NT2/D1 (cell line): ENCODE data around the gene C11orf42.

Experiments used
- DNase-seq: peaks from one replicate; pipeline ENCODE4 v3.0.0-alpha.2; 2011; ENCODE audit warnings: low read depth, low spot score
- H3K27me3 ChIP-seq: 2 replicates; pipeline ENCODE4 v1.6.0; 2011; ENCODE audit warnings: mild to moderate bottlenecking; ENCODE audit not compliant: insufficient read length, insufficient read depth
- H3K36me3 ChIP-seq: 2 replicates; pipeline ENCODE4 v1.6.1; 2011; ENCODE audit warnings: mild to moderate bottlenecking, low read length, mixed read lengths; ENCODE audit not compliant: insufficient read depth, insufficient read length
- H3K4me1 ChIP-seq: 2 replicates; pipeline ENCODE4 v1.5.1; 2011; ENCODE audit not compliant: insufficient read depth, insufficient read length
- H3K4me3 ChIP-seq: 2 replicates; pipeline ENCODE4 v1.5.1; 2011; ENCODE audit warnings: low read depth; ENCODE audit not compliant: insufficient read length
- H3K9ac ChIP-seq: 2 replicates; pipeline ENCODE4 v1.6.0; 2011; ENCODE audit warnings: low read depth; ENCODE audit not compliant: insufficient read length
- H3K9me3 ChIP-seq: 2 replicates; pipeline ENCODE4 v1.5.1; 2011; ENCODE audit warnings: mild to moderate bottlenecking, low read length; ENCODE audit not compliant: insufficient read depth
- SUZ12 ChIP-seq: IDR thresholded peaks from 2 replicates; pipeline ENCODE4 v1.6.1; 2011; ENCODE audit not compliant: insufficient read length, insufficient read depth; ENCODE audit errors: extremely low read depth
- YY1 ChIP-seq: IDR thresholded peaks from 2 replicates; pipeline ENCODE4 v1.6.1; 2011; ENCODE audit not compliant: insufficient read length, insufficient read depth
- ZNF274 ChIP-seq: IDR thresholded peaks from 2 replicates; pipeline ENCODE4 v1.6.1; 2011; ENCODE audit warnings: mild to moderate bottlenecking, low read depth, low read length

Gene C11orf42

DNA sequence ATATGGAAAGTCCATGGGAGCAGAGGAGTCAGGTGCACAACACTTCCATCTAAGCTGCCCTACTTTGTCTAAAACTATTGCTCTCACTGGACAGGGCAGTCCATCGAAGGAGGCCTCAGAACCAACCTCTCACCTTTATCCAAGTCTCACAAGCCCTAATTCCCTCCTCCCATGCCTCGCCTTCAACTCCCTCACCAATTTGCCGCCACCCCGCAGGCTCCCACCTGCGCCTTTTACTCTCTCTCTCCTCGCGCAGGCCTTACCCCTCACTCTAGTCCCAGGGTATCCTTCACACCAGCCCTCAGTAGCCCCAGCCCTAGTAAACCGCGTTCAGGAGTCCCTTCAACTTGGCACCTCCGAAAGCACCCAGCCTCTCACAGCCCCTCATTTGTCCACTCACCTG is 28.6 kb downstream of the C11orf42 start:
- peak overlapping the region; percentile 96 for H3K9ac ChIP-seq
- H3K36me3 ChIP-seq = peaks cover 5% of the 10 kb centered on the region
- no peaks in the 10 kb centered on the region for H3K9me3 ChIP-seq
- no peak for DNase-seq
- H3K4me3 ChIP-seq = peak overlapping the region; percentile 94
- no peak for TF ChIP-seq SUZ12
- no peak for TF ChIP-seq ZNF274
- TF ChIP-seq YY1 = no peak
- no peaks in the 10 kb centered on the region for H3K27me3 ChIP-seq
- H3K4me1 ChIP-seq = peaks cover 4% of the 10 kb centered on the region

DNA sequence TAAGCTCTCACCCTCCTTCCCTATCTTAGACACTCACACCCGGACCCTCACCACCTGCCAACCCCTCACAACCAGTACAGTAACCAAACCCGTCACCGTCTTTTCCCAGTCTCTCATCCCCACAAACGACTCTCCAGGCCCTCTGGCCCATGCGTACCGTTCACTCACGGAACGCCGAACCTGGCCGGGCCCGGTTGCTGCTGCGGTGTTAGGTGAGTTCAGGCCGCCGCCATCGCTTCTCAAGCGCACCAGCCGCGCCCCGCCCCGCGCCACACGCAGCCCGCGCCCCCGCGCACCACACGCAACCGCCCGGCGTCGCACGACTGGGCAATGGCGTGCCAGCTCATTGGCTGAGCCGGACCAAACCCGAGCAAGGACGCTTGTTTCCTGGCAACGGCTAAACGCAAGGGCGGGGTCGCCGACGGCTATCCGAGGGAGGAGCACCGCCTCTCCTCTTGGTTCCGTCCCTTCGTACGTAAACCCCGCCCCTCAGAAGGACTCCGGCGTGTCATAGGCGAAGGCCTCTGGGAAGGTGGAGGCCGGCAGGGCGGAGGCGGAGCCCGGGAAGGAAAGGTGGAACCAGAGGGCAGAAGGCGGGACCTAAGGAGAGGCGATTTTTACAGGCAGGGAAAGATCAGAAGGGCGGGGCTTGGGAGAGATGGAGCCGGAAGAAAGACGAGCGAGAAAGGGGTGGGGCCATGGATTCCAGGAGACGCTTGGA is 29.2 kb downstream of the C11orf42 start, which contains the start of gene FHIP1B:
FHIP1B (minus strand) TSS at position 250 of the 721 bp plus-strand sequence. CDS start 10,120 bp downstream, outside the sequence.
- Histone ChIP-seq H3K9me3 (no peaks in the 10 kb centered on the region), H3K9ac (peak within 1 kb of the TSS; percentile 96), H3K27me3 (no peaks in the 10 kb centered on the region), H3K4me1 (peaks cover 4% of the 10 kb centered on the region), H3K4me3 (peak within 1 kb of the TSS; percentile 94), H3K36me3 (peaks cover 5% of the 10 kb centered on the region)
- DNase-seq = peak; percentile 100
- peak; percentile 40 for TF ChIP-seq YY1
- TF ChIP-seq SUZ12 = no peak

DNA sequence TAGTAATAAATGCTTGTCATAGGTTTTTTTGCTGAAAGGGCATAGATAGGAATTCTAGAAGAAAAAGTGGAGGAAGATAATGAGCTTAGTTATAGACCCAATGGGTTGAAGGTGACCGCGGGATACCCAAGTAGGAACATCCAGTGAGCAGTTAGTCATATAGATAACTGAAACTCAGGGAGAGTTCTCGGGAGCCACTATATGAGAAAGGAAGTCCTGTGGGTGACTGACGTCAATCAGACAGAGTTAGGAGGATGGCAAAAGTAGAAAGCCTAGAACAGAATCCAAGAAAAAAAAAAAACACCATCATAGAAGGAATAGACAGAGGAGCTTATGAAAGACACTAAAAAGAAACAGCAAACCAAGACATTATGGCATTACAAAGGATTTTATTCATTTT is 31.9 kb downstream of the C11orf42 start:
- H3K9me3 ChIP-seq = no peaks in the 10 kb centered on the region
- H3K9ac ChIP-seq = no peak overlapping the region
- no peaks in the 10 kb centered on the region for H3K36me3 ChIP-seq
- H3K4me3 ChIP-seq = no peak overlapping the region
- TF ChIP-seq ZNF274 = no peak
- TF ChIP-seq YY1 = no peak
- TF ChIP-seq SUZ12 = no peak
- DNase-seq = no peak
- H3K27me3 ChIP-seq = no peaks in the 10 kb centered on the region
- peaks cover 4% of the 10 kb centered on the region for H3K4me1 ChIP-seq

DNA sequence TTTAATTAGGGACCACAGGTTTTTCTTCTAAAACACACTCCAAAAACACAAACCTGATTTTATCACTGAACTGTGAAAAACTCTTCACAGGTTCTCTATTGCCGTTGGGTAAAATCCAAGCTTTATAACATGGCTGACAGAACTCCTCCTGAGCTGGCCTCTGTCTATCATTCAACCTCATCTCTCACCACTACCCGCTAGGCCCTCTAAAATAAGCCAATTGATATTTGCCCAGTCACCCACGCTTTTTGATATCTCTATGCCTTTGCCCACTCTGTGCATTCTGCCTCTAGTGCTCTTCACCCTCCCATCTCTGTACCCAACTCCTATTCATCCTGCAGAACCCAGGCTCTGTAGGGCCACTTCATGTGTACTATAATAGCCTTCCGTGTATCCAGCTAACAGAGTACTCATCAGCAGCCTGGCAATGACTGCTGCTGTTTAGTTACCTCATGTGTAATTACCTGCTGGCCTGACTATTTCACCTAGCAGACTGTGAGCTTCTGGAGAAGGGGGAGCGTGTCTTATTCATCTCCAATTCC is 32.5 kb downstream of the C11orf42 start:
- no peaks in the 10 kb centered on the region for H3K36me3 ChIP-seq
- no peak for DNase-seq
- H3K27me3 ChIP-seq = no peaks in the 10 kb centered on the region
- H3K9ac ChIP-seq = no peak overlapping the region
- peaks cover 4% of the 10 kb centered on the region for H3K4me1 ChIP-seq
- TF ChIP-seq ZNF274 (no peak), YY1 (no peak), SUZ12 (no peak)
- H3K4me3 ChIP-seq = no peak overlapping the region
- H3K9me3 ChIP-seq = no peaks in the 10 kb centered on the region

DNA sequence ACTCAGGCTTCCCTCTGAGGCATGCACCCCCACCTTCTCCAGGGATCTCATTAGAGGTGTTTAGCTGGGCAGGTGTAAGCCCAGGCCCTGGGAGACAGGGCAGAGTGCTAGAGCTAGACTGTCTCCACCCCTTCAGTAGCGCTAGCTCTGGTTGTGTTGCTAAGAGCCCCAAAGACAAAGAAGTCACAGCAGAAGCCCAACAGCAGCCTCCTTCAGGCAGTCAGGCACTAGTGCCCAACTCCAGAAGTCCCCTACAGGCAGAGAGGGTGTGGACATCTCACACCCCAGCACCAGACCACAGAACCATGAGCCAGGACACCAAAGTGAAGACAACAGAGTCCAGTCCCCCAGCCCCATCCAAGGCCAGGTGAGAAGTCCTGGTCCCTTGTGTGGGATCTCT is 33.5 kb downstream of the C11orf42 start, which contains the start of gene CNGA4:
CNGA4 (plus strand) TSS at position 188 of the 400 bp plus-strand sequence; CDS start at position 306, 118 bp downstream.
- no peak for DNase-seq

DNA sequence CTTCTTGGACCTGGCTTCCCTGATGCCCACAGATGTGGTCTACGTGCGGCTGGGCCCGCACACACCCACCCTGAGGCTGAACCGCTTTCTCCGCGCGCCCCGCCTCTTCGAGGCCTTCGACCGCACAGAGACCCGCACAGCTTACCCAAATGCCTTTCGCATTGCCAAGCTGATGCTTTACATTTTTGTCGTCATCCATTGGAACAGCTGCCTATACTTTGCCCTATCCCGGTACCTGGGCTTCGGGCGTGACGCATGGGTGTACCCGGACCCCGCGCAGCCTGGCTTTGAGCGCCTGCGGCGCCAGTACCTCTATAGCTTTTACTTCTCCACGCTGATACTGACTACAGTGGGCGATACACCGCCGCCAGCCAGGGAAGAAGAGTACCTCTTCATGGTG is 34.8 kb downstream of the C11orf42 start:
- no peaks in the 10 kb centered on the region for H3K9me3 ChIP-seq
- TF ChIP-seq YY1 (no peak), ZNF274 (no peak), SUZ12 (no peak)
- DNase-seq = no peak
- H3K27me3 ChIP-seq = no peaks in the 10 kb centered on the region
- H3K4me1 ChIP-seq = no peaks in the 10 kb centered on the region
- H3K4me3 ChIP-seq = no peak overlapping the region
- H3K36me3 ChIP-seq = no peaks in the 10 kb centered on the region
- no peak overlapping the region for H3K9ac ChIP-seq

More for the DNA sequence above, 33.5 kb downstream of the C11orf42 start, which contains the start of gene CNGA4:
- no peaks in the 10 kb centered on the region for H3K27me3 ChIP-seq
- H3K4me3 ChIP-seq = no peak within 1 kb of the TSS
- TF ChIP-seq ZNF274 (no peak), YY1 (no peak), SUZ12 (no peak)
- no peaks in the 10 kb centered on the region for H3K9me3 ChIP-seq
- H3K4me1 ChIP-seq = no peaks in the 10 kb centered on the region
- H3K36me3 ChIP-seq = no peaks in the 10 kb centered on the region
- H3K9ac ChIP-seq = no peak within 1 kb of the TSS

DNA sequence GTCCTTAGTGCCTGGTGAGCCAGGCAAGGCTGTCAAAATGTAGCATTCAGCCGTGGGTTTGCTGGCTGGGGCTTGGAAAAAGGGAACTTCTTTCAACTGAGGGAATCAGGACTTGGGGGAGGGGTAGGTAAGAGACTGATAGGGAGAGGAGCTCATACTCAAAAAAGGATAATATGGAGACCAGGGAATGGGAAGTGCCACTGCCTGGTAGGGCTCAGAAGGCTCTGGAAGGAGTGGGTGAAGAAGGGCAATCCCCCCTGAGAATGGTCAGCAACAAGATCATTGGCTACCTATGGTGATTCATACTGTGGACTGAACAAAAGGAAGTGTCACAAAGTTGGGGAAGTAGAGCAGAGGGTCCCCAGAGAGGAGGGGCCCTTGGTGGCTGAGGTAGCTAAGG is 35.4 kb downstream of the C11orf42 start:
- H3K4me1 ChIP-seq = no peaks in the 10 kb centered on the region
- H3K9ac ChIP-seq = no peak overlapping the region
- TF ChIP-seq SUZ12 (no peak), ZNF274 (no peak), YY1 (no peak)
- H3K4me3 ChIP-seq = no peak overlapping the region
- no peaks in the 10 kb centered on the region for H3K27me3 ChIP-seq
- H3K9me3 ChIP-seq = no peaks in the 10 kb centered on the region
- no peak for DNase-seq
- no peaks in the 10 kb centered on the region for H3K36me3 ChIP-seq
